LNCaP clone FGC (cell line): Measurements from ENCODE around the gene TIGAR.

Source experiments
- DNase-seq: peaks from one replicate; pipeline ENCODE4 v3.0.0-alpha.2; 2011; ENCODE audit warnings: low read depth
- H3K4me3 ChIP-seq: 2 replicates; pipeline ENCODE4 v1.5.1; 2011; ENCODE audit warnings: mild to moderate bottlenecking, low read depth, low read length, control low read depth
- CTCF ChIP-seq: IDR thresholded peaks from 2 replicates; pipeline ENCODE4 v1.5.1; 2012; ENCODE audit warnings: mild to moderate bottlenecking; ENCODE audit not compliant: control insufficient read depth, insufficient read depth; ENCODE audit errors: extremely low read depth

The TIGAR gene

GRCh38 chr12:4274396-4275015 lies 46.5 kb upstream of the TIGAR start:
- TF ChIP-seq CTCF = no peak
- H3K4me3 ChIP-seq = no peak overlapping the region
- no peak for DNase-seq

- no peak overlapping the region for H3K4me3 ChIP-seq
Observed at GRCh38 chr12:4275016-4275869, 45.8 kb upstream of the TIGAR start.

GRCh38 chr12:4275870-4276301 lies 45.1 kb upstream of the TIGAR start:
- H3K4me3 ChIP-seq = no peak overlapping the region
- TF ChIP-seq CTCF = no peak
- no peak for DNase-seq

More at GRCh38 chr12:4275016-4275869, 45.8 kb upstream of the TIGAR start:
- DNase-seq = no peak
- TF ChIP-seq CTCF = no peak

- no peak overlapping the region for H3K4me3 ChIP-seq
- peak; percentile 97 for TF ChIP-seq CTCF
- DNase-seq = peak; percentile 56
Observed at GRCh38 chr12:4276524-4277204, 44.3 kb upstream of the TIGAR start.

- no peak for DNase-seq
- H3K4me3 ChIP-seq = no peak overlapping the region
- no peak for TF ChIP-seq CTCF
Observed at GRCh38 chr12:4277205-4277543, 43.8 kb upstream of the TIGAR start.

DNA sequence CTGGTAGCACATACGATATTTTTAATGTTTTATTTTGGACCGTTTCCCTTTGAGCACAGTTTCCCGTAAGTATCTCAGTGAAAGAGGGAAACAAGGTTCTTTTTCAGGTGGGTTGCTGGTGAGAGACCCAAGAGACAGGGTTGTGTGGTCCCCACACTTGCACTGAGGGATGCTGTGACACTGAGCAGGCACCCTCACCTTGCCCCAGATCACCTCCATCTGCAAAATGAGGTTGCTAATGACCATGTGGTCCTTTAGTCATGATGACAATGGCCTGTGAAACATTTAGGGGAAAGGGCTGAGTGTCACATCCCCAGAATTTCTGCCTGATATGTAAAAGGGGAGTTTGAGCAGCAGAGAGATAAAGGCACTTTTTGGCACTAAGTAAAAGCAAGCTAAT lies 43.2 kb upstream of the TIGAR start:
- TF ChIP-seq CTCF = no peak
- H3K4me3 ChIP-seq = no peak overlapping the region
- DNase-seq = no peak
